GM18508 (cell line): ENCODE measurements around the gene TECPR1.
"Not testable (repeated sequence)": the region's sequence is repeated elsewhere in the genome, so short reads cannot be mapped to it uniquely, and the experiment has no call there.

Experiments used
- ATAC-seq: cut with Tn5 transposase; IDR thresholded peaks from one replicate; pipeline ENCODE4 v1.9.1; 2021; ENCODE audit warnings: moderate number of reproducible peaks; ENCODE audit not compliant: insufficient read depth, unreplicated experiment

The TECPR1 gene

DNA sequence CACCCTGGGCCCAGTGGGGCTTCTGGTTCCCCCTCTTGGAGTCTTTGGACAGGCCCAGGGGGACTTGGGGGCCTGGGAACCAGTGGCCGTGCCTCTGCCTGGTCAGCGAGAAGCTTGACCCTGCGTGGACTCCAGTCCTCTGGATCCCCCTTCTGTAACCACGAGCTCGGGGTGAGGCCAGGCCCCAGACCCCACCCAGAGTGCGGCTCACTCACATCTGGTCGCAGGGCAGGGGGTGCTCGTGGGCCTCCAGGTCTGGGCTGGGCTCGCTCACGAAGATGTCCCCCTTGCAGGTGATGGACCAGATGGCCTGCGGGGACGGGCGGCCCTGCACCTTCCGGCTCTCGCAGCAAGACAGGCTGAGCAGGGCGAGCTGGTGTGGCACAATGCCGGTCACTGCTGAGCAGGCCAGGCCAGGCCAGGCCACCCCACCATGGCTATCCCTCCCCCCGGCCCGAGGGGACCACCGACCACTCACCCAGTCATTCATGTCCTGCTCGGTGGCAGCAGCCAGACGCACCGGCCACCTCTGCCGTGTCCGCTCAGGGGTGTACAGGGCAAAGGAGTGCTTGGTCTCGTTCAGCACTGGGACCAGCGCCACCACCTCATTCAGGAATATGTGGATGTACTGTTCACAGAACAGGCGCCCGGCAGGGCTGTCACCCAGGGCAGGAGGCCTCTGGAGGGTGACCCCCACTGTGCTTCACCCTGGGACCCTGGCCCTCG, 21.1 kb downstream of the TECPR1 start:
- no peak for ATAC-seq

DNA sequence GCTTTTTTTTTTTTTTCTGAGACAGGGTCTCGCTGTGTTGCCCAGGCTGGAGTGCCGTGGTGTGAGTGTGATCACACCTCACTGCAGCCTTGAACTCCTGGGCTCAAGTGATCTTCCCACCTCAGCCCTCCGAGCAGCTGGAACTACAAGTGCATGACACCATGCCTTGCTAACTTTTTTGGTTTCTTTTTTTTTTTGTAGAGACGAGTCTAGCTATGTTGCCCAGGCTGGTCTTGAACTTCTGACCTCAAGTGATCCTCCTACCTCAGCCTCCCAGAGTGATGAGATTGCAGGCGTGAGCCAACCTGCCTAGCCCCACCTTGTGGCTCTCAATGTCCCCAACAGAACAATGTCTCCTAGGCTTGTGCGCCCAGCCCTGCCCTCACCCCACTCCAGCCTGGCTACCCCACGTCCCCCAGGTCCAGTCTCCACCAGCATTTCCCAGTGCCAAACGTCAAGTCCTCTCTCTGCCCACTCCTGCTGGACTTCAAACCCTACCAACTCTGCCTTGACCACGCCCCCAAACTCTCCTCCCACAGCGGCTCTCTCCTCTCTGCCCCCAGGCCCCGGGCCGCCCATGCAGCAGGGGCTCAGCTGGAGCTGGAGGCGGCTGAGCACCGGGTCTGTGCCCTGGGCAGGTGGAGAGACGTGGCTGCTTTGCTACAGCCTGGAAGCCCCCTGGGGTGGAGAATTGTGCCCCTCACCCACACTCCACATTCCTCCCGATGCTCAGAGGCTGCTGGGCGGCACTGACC, 21.9 kb downstream of the TECPR1 start:
- ATAC-seq, result no peak

DNA sequence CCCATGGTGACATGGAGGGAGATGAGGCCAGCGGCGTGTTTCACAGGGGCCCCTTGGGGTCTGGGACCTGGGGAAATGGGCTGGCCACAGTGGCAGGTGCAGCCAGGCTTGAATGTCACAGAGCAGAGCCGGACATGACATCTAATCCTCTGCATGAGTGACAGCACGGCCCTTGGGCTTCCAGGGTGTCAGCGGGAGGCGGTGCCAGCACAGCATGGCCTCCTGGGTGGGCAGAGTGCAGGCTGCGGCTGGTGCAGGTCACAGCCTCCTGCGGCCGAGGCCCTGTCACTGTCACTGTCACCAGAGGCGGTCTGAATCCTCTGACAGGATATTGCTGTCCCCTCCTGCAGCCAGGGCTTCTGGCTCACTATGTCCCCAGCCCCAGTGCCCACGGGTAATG, 22.6 kb downstream of the TECPR1 start:
- ATAC-seq, result no peak

DNA sequence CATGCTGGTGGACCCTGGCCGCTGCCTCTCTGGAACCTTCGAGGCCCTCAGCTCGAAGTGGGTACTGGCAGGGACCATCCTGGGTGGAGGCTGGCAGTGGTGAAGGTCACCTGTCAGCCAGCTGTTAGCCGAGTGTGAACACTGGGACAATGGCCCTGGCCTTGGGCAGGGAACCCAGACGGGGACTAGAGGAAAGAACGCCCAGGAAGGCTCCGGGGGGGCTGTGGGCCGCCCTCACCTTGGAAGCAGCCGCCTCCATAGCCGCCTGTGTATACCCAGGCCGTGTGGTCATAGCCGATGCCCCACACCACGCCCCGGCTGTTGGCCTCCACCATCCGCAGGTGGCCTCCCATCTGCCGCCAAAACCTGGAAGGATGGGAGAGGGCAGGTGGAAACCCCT, 23.2 kb downstream of the TECPR1 start:
- ATAC-seq, result no peak

DNA sequence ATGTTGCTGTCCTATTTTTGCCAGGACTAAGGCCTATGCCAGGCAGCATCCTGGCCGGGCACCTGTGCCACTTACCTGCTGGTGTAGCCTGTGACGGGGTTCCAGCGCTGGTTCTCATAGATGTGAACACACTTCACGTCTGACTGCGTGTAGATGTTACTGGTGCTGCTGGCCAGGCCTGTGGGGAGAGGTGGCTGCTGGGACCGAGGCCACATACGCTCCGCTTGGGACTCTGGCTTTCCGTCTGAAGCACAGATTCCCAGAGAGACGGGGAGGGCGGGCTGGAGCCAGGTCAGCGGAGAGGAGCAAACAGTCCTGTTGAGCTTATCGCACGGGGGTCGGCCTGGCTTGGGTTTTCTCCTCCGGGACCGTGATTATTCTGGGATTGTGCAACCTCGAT, 24.1 kb downstream of the TECPR1 start:
- no peak for ATAC-seq

DNA sequence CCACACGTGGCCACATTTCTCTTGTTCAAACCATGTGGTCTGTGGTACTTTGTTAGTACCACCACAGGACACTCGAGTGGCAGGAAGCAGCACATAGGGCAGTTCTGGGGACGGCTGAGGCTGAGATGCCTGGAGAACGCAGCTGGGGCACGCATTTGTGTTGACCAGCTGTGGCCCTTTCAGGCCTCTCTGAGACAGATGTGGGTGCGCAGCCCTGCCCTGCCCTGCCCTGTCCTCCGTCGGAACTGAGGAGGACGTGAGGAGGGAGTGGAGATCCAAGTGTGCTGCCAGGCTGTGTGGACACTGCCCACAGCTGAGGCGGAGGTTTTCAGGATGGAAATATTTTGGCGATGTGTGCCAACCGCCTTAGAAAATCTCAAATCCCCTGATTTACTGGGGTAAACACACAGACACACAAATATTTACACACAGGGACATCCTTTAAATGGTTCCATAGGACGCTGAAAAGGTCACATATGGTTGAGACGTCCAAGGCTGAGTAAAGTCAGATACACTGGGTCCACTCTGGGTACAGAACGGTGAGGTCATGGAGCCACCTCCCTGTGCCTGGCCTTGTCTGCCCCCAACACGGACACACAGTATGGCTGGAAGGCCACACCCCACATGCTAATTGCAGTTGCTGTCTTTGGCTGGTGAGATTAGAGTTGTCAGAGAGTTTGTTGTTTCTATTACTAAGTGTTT, 26.0 kb downstream of the TECPR1 start:
- ATAC-seq, result no peak

DNA sequence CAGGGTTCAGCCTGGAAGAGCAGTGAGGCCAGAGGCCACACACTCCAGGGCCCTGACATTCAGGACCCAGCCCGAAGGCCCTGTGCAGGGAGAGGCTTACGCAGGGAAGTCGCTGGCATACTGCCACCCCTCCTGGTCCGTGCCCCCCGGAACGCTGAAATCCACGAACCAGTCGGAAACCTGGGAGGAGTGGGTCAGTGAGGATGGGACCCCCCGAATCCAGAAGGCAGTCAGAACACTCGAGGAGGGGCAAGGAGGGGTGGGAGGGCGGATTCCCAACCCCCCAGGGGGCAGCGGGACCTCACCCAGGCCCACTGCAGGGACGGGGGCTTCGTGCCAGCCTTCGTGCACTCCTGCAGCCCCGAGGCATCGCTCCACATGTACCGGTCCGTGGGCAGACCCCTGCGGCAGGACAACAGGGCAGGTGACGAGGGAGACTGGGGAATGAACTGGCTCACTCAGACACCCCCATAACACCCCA, 27.3 kb downstream of the TECPR1 start:
- ATAC-seq, result no peak

DNA sequence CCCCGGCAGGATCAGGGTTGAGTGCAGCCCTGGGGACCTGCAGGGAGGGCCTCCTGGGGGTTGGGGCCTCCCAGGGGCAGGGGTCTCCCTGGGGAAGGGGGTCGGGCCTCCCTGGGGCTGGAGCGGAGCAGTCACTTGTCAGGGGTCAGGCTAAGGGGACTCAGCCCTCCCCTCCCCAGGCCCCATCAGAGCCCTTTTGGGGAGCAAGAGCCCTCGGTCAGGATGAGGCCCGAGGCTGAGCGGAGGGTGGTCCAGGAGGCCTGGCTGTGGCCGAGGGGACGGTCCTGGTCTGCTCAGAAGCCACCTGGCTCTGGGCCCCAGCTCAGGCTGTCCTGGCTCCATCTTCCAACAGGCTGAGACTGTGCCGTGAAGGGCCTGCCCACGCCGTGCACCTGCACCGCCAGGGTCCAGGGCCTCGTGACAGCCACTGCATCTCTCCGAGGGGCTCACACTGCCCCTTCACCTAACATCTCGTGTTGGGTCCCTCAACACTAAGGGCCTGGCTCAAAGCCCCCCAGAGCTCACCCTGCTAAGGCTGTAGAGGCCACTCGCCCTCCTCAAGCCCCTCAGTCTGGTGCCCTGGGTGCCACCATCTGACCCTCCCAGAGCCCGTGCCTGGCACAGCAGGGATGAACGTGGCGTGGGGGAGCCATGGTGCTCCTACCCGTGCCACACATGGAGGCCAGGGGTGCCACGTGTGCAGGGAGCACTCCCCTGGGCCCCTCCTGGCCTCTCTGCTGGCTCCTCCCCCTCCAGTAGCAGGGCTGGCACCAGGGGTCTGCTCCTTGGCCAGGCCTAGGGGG, 27.9 kb downstream of the TECPR1 start:
- ATAC-seq, result no peak

DNA sequence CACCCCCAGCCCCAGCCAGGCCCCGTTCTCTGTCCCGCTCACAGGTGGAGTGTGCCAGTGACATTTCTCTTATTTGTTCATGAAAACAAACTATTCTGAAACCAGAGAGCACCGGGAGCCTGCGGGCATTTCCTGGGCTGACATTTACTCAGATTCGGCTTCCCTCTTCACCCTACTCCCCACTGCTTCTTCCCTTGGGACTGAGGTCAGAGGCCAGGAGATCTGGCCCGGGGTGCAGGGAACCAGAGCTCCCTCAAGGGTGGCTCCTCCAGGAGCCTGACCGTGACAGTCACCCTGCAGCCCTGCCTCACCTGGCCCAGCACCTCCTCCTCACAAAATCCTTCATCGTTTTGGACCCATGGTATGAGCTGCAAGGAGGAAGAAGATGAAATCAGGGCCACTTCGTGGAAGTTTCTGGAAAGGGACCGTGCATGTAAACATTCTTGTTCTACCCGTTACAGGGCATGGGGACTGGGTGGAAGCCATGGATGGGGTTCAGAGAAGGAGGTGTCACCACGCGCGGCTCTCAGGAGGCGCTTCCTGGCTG, 28.6 kb downstream of the TECPR1 start:
- no peak for ATAC-seq

DNA sequence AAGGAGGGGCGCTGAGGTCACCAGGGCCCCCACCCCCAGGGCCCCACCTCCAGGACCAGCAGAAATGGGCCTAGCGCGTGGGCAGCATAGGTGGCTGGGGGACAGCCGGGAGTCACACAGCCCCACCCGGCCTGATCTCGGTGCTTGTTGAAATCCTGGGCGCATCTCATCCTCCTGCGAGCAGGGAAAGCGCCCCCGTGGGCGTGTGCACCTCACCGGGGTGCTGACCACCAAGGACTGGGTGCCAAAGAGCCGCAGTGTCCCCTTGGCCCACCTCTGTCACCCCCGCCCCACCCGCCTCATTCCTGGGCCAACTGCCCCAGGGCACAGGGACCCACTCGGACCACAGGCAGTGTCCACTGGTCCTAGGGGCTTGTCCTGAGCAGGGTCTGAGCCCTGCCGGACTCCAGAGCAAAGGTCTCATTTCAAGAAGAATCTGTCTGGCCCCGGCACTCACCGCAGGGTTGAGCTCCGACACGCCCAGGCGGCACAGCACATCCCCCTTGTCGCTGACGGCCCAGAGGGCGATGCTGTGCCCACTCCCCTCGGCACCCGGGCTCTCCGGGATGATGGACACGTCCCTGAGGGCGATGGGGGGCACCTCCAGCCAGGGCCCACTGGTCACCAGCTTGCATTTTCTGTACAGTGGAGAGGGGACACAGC, 29.4 kb downstream of the TECPR1 start:
- ATAC-seq, result no peak

DNA sequence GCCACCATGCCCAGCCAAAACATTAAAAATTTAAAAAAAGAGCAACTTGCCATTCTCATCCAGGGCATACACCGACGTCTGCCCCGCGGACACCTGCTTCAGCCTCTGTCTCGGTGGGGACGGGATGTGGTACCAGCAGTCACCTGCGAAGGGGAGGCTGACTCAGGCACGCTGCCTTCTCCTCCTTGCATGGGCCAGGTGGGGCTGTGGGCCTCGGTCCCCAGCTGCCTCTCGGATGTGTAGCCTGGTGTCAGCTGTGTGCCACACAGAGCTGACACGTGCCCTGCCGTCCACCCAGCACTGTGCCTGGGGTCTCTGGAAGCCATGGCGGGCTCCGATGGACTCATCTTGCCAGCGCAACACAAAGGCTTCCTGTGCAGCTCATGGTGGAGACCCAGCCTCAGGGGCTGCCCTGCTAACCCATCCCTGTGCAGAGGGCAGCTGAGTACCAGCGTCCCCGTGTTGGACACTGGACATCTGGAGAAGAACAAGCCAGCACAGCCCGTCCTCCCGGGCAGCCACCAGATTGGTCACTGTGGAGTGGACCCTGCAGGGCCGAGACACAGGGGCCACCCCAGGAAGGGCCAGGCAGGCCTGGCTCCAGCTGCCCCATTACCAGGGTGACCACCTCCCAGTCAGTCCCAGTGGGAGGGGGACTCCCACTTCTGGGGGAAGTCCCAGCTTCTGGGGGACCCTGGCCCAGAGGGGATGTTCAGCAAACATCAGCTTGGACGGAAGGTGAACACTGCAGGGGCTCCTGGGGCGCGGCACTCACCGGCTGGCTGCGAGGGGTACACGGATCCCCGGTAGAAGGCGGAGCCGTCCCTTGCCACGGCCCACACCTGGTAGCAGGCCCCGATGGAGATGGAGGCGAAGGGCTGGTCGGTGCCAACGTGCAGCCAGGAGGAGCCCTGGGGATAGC, 30.2 kb downstream of the TECPR1 start:
- ATAC-seq, result no peak

DNA sequence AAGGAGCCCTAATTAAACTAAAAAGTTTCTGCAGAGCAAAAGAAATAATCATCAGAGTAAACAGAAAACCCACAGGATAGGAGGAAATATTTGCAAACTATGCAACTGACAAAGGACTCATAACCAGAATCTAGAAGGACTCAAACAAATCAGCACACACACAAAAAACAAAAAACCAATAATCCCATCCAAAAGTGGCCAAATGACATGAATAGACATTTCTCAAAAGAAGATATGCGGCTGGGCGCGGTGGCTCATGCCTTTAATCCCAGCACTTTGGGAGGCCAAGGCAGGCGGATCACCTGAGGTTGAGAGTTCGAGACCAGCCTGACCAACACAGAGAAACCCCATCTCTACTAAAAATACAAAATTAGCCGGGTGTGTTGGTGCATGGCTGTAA, 32.6 kb downstream of the TECPR1 start:
- ATAC-seq, result not testable (repeated sequence)

DNA sequence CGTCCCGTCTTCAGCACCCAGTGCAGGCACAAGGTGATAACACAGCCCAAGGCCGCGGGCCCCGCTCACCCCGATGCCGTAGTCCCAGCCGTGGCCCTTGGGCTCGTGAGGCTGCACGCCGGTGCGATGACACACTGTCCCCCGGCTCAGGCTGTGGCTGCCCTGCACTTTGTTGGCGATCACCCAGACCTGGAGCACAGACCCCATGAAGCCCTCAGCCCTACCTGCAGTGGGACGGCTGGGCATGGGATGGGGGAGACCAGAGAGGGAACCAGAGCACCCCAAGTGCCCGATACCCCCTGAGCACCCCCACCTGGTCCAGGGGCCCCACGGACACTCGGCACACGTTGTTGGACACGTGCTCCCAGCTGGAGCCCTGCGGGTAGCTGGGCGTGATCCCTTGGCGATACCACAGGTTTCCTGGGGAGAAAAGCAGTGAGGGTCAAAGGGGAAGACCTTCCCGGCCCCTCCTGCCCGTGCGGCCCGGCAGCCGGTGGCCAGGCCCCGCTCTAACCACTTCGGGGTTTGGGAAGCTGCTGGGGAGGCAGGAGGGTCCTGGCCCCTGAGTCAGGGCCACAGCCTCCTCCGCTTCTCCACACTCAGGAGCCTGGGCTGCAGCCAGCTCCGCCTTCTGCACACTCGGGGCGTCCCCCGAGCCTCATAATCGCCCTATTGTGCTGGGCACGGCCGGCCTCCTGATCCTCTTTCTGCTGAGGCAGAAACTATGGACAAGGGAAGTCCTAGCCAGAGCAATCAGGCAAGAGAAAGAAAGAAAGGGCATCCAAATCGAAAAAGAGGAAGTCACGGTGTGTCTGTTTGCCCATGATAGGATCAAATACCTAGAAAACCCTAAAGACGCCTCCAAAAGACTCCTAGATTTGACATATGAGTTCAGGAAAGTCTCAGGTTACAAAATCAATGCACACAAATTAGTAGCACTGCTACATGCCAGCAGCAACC, 34.1 kb downstream of the TECPR1 start:
- ATAC-seq, result no peak

DNA sequence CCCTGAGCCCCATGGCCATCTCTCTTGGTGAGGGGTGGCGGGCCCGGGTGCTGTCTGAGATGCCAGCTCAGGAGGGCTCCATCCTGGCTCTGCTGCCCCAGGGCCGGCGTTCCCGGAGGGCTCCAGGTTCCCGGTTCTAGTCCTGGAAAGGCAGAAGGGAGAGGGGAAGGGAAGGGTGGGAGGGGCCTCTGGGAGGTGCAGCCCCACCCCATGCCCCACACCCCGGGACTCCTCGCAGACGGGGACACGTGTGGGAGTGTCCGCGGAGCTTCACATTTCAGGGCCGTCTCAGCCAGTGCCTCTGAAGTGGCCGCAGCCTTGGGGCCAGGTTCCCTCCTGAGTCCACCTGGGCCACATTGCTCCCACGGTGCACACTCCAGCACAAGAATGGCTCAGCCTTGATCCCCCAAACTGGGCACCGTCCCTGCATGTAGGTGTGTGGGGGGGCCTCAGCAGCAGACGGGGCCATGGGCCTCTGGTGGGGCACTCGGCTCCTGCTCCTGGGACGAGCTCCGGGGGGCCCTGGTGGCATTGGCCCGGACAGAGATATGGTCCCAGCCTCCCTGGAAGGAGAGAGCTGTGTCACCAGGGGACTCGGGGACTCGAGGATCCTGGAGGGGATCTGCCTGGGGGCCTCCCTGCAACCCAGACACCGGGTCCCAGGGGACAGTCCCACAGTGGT, 35.0 kb downstream of the TECPR1 start:
- ATAC-seq, result no peak

DNA sequence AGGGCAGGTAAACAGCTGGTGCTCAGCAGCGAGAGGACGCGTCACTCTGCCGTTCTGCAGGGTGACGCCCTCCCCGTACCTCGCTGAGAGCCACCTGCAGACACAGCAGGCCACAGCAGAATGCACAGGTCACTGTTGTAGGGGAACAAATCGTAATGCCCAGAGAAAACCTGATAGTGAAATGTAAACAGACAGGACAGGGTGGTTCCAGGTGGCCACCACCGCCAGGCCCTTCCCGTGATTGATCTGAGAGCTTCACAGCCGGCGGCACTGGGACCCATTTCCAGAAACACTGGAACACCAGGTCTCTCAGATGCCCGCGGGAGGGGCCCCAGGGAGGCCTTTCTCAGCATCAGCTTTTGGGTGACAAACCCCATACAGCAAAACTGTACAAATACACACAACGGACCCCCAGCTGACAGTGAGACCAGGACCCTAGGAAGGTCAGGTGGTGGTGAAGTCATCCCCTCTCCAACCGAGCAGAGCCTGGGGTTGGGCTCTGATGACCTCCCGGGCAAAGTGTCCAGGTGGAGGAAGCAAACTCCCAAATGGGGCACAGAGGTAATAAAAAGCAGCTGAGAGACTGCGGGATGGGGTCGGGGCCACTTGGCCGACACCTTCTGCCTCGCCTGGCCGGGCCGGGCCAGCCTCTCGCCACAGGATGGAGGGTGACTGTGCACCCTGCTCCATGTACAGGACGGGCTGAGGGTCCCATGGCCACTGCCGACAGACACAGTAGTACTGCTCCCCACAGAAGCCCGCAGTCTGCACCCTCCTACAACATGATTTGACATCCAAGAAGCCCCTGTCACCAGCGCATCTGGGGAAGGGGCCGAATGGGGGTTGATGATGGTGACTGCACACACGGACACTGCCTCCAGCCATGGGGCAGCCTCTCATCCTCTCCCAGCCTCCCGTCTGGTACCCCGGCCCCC, 36.2 kb downstream of the TECPR1 start:
- ATAC-seq, result no peak

DNA sequence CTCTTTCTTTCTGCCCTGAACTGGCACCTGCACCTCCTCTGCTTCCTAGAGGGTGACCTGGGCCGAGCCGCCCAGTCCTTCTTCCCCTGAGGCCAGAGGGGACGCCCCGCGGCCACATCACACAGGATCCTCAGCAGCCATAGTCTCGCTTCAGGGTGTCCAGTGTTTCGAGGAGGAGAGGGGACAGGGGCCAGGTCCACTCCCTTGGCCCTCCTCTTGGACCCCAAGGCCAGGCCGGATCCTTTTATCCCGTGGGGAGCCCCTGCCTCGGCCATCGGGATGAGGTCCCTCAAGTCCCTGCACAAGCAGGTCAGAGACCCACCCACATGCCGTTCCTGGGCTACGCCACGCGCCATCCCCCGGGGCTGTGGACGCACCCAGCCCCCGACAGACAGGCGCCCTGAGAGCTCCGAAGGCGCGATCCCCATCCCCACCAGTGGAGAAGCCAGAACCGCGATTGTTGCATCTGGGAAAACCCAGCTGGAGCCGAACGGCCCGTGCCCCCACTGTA, 37.2 kb downstream of the TECPR1 start:
- no peak for ATAC-seq
